ENCODE data around the gene PHAF1. TPM values are rescaled to one million over a fixed set of nuclear protein-coding genes. Genes with fewer than 3 reads are reported as not detected.

Gene PHAF1
- polyA plus RNA-seq, 4 donors, result 5.9 to 13.6 (median 8.7) TPM

GRCh38 chr16:67173808-67174705 is 64.3 kb downstream of the PHAF1 start:
- H3K9me3 ChIP-seq (ENCODE audit: control insufficient read depth in 2 of 2, insufficient read depth in 1 of 2, low read depth in 1 of 2, low read length in 1 of 2), result no peaks in the 10 kb centered on the region
- FAIRE-seq (no peak), DNase-seq (peak; percentile 93 to 95)
- peaks cover 4 to 48% (median 9%) of the 10 kb centered on the region in 3 donors for H3K4me1 ChIP-seq (ENCODE audit: control insufficient read depth in 3 of 3, insufficient read depth in 2 of 3, low read depth in 1 of 3, low read length in 2 of 3)
- peak overlapping the region in 2 of 3 donors; percentile 30 to 32 for H3K4me3 ChIP-seq (ENCODE audit: low read depth in 1 of 3, low read length in 3 of 3)
- H3K36me3 ChIP-seq (ENCODE audit: control insufficient read depth in 3 of 3, insufficient read depth in 2 of 3, low read depth in 1 of 3, low read length in 3 of 3), result peaks cover 0 to 4% (median 0%) of the 10 kb centered on the region in 3 donors
- H3K27ac ChIP-seq (ENCODE audit: low read depth in 1 of 3, low read length in 2 of 3), result peak overlapping the region in 2 of 3 donors; percentile 83 to 93
- 1 to 2% (median 1%) methylated on average over 62 to 71 of the region's 71 CpGs for WGBS, 3 donors
- peaks cover 0 to 81% (median 0%) of the 10 kb centered on the region in 3 donors for H3K27me3 ChIP-seq (ENCODE audit: control insufficient read depth in 3 of 3, insufficient read depth in 3 of 3, low read length in 3 of 3)

- peaks cover 0 to 4% (median 0%) of the 10 kb centered on the region in 3 donors for H3K36me3 ChIP-seq (ENCODE audit: control insufficient read depth in 3 of 3, insufficient read depth in 2 of 3, low read depth in 1 of 3, low read length in 3 of 3)
- DNase-seq (no peak), FAIRE-seq (no peak)
- peaks cover 4 to 41% (median 6%) of the 10 kb centered on the region in 3 donors for H3K4me1 ChIP-seq (ENCODE audit: control insufficient read depth in 3 of 3, insufficient read depth in 2 of 3, low read depth in 1 of 3, low read length in 2 of 3)
- peak overlapping the region in 2 of 3 donors; percentile 11 to 30 for H3K4me3 ChIP-seq (ENCODE audit: low read depth in 1 of 3, low read length in 3 of 3)
- H3K27ac ChIP-seq (ENCODE audit: low read depth in 1 of 3, low read length in 2 of 3), result peak overlapping the region in 2 of 3 donors; percentile 57 to 93
- H3K9me3 ChIP-seq (ENCODE audit: control insufficient read depth in 2 of 2, insufficient read depth in 1 of 2, low read depth in 1 of 2, low read length in 1 of 2), result no peaks in the 10 kb centered on the region
- peaks cover 0 to 74% (median 0%) of the 10 kb centered on the region in 3 donors for H3K27me3 ChIP-seq (ENCODE audit: control insufficient read depth in 3 of 3, insufficient read depth in 3 of 3, low read length in 3 of 3)
- WGBS, 3 donors, result 40 to 59% (median 52%) methylated on average over 31 of the region's 31 CpGs
Observed at GRCh38 chr16:67174706-67175231, 65.0 kb downstream of the PHAF1 start.

- H3K27ac ChIP-seq (ENCODE audit: low read depth in 1 of 3, low read length in 2 of 3), result no peak overlapping the region
- peaks cover 3 to 27% (median 4%) of the 10 kb centered on the region in 3 donors for H3K4me1 ChIP-seq (ENCODE audit: control insufficient read depth in 3 of 3, insufficient read depth in 2 of 3, low read depth in 1 of 3, low read length in 2 of 3)
- H3K4me3 ChIP-seq (ENCODE audit: low read depth in 1 of 3, low read length in 3 of 3), result no peak overlapping the region
- H3K9me3 ChIP-seq (ENCODE audit: control insufficient read depth in 2 of 2, insufficient read depth in 1 of 2, low read depth in 1 of 2, low read length in 1 of 2), result no peaks in the 10 kb centered on the region
- FAIRE-seq, result no peak
- H3K36me3 ChIP-seq (ENCODE audit: control insufficient read depth in 3 of 3, insufficient read depth in 2 of 3, low read depth in 1 of 3, low read length in 3 of 3), result peaks cover 0 to 8% (median 0%) of the 10 kb centered on the region in 3 donors
- DNase-seq, result no peak
- 90 to 93% (median 90%) methylated on average over 12 of the region's 12 CpGs for WGBS, 3 donors
- H3K27me3 ChIP-seq (ENCODE audit: control insufficient read depth in 3 of 3, insufficient read depth in 3 of 3, low read length in 3 of 3), result peaks cover 0 to 56% (median 0%) of the 10 kb centered on the region in 3 donors
Observed at GRCh38 chr16:67176662-67177061, 66.9 kb downstream of the PHAF1 start.

GRCh38 chr16:67177743-67178699 is 68.3 kb downstream of the PHAF1 start:
- peak overlapping the region in 2 of 3 donors; percentile 30 to 66 for H3K27ac ChIP-seq (ENCODE audit: low read depth in 1 of 3, low read length in 2 of 3)
- DNase-seq, result peak; percentile 90 to 92
- H3K9me3 ChIP-seq (ENCODE audit: control insufficient read depth in 2 of 2, insufficient read depth in 1 of 2, low read depth in 1 of 2, low read length in 1 of 2), result no peaks in the 10 kb centered on the region
- peaks cover 3 to 30% (median 4%) of the 10 kb centered on the region in 3 donors for H3K4me1 ChIP-seq (ENCODE audit: control insufficient read depth in 3 of 3, insufficient read depth in 2 of 3, low read depth in 1 of 3, low read length in 2 of 3)
- no peak for FAIRE-seq
- H3K27me3 ChIP-seq (ENCODE audit: control insufficient read depth in 3 of 3, insufficient read depth in 3 of 3, low read length in 3 of 3), result peaks cover 0 to 42% (median 0%) of the 10 kb centered on the region in 3 donors
- peaks cover 0 to 8% (median 0%) of the 10 kb centered on the region in 3 donors for H3K36me3 ChIP-seq (ENCODE audit: control insufficient read depth in 3 of 3, insufficient read depth in 2 of 3, low read depth in 1 of 3, low read length in 3 of 3)
- WGBS, 3 donors, result 2 to 5% (median 4%) methylated on average over 49 to 73 of the region's 73 CpGs
- H3K4me3 ChIP-seq (ENCODE audit: low read depth in 1 of 3, low read length in 3 of 3), result peak overlapping the region in 2 of 3 donors; percentile 25 to 48

- Histone ChIP-seq H3K9me3 (ENCODE audit: control insufficient read depth in 2 of 2, insufficient read depth in 1 of 2, low read depth in 1 of 2, low read length in 1 of 2) (no peaks in the 10 kb centered on the region), H3K27me3 (ENCODE audit: control insufficient read depth in 3 of 3, insufficient read depth in 3 of 3, low read length in 3 of 3) (peaks cover 0 to 31% (median 0%) of the 10 kb centered on the region in 3 donors), H3K4me3 (ENCODE audit: low read depth in 1 of 3, low read length in 3 of 3) (no peak overlapping the region), H3K36me3 (ENCODE audit: control insufficient read depth in 3 of 3, insufficient read depth in 2 of 3, low read depth in 1 of 3, low read length in 3 of 3) (peaks cover 0 to 8% (median 0%) of the 10 kb centered on the region in 3 donors), H3K27ac (ENCODE audit: low read depth in 1 of 3, low read length in 2 of 3) (no peak overlapping the region), H3K4me1 (ENCODE audit: control insufficient read depth in 3 of 3, insufficient read depth in 2 of 3, low read depth in 1 of 3, low read length in 2 of 3) (peaks cover 0 to 23% (median 4%) of the 10 kb centered on the region in 3 donors)
- no peak for FAIRE-seq
- DNase-seq, result no peak
- 86 to 89% (median 87%) methylated on average over 13 of the region's 13 CpGs for WGBS, 3 donors
Observed at GRCh38 chr16:67179421-67180080, 69.8 kb downstream of the PHAF1 start.

- DNase-seq, result no peak
- Histone ChIP-seq H3K27ac (ENCODE audit: low read depth in 1 of 3, low read length in 2 of 3) (no peak overlapping the region), H3K4me1 (ENCODE audit: control insufficient read depth in 3 of 3, insufficient read depth in 2 of 3, low read depth in 1 of 3, low read length in 2 of 3) (peaks cover 3 to 24% (median 7%) of the 10 kb centered on the region in 3 donors), H3K27me3 (ENCODE audit: control insufficient read depth in 3 of 3, insufficient read depth in 3 of 3, low read length in 3 of 3) (peaks cover 0 to 29% (median 0%) of the 10 kb centered on the region in 3 donors), H3K36me3 (ENCODE audit: control insufficient read depth in 3 of 3, insufficient read depth in 2 of 3, low read depth in 1 of 3, low read length in 3 of 3) (peaks cover 0 to 8% (median 0%) of the 10 kb centered on the region in 3 donors), H3K9me3 (ENCODE audit: control insufficient read depth in 2 of 2, insufficient read depth in 1 of 2, low read depth in 1 of 2, low read length in 1 of 2) (no peaks in the 10 kb centered on the region), H3K4me3 (ENCODE audit: low read depth in 1 of 3, low read length in 3 of 3) (no peak overlapping the region)
- FAIRE-seq, result no peak
- WGBS, 3 donors, result 87 to 94% (median 87%) methylated on average over 16 of the region's 16 CpGs
Observed at GRCh38 chr16:67180166-67180565, 70.4 kb downstream of the PHAF1 start.

GRCh38 chr16:67181346-67181745 is 71.6 kb downstream of the PHAF1 start:
- peaks cover 3 to 33% (median 7%) of the 10 kb centered on the region in 3 donors for H3K4me1 ChIP-seq (ENCODE audit: control insufficient read depth in 3 of 3, insufficient read depth in 2 of 3, low read depth in 1 of 3, low read length in 2 of 3)
- no peak overlapping the region for H3K4me3 ChIP-seq (ENCODE audit: low read depth in 1 of 3, low read length in 3 of 3)
- 63 to 83% (median 81%) methylated on average over 2 of the region's 2 CpGs for WGBS, 3 donors
- no peak for FAIRE-seq
- H3K27me3 ChIP-seq (ENCODE audit: control insufficient read depth in 3 of 3, insufficient read depth in 3 of 3, low read length in 3 of 3), result peaks cover 0 to 17% (median 0%) of the 10 kb centered on the region in 3 donors
- H3K9me3 ChIP-seq (ENCODE audit: control insufficient read depth in 2 of 2, insufficient read depth in 1 of 2, low read depth in 1 of 2, low read length in 1 of 2), result no peaks in the 10 kb centered on the region
- H3K36me3 ChIP-seq (ENCODE audit: control insufficient read depth in 3 of 3, insufficient read depth in 2 of 3, low read depth in 1 of 3, low read length in 3 of 3), result peaks cover 0 to 7% (median 0%) of the 10 kb centered on the region in 3 donors
- H3K27ac ChIP-seq (ENCODE audit: low read depth in 1 of 3, low read length in 2 of 3), result peak overlapping the region in 1 of 3 donors; percentile 28
- no peak for DNase-seq

Data from small intestine (tissue), 7 donors.